Immature natural killer cell (primary cell): ENCODE data around the gene CYP3A5. TPM values are rescaled to one million over a fixed set of nuclear protein-coding genes. Genes with fewer than 3 reads are reported as not detected.
"Not testable (repeated sequence)": the region's sequence is repeated elsewhere in the genome, so short reads cannot be mapped to it uniquely, and the experiment has no call there.

ENCODE experiments used
- DNase-seq, 3 donors: peaks; one replicate each; pipeline ENCODE4 v3.0.0; 2022; ENCODE audit warnings: mixed read lengths in 1 of 3
- H3K27ac Mint-ChIP-seq, 6 donors: one replicate each; pipeline ENCODE4 v1.8.0; 2020; ENCODE audit warnings: mixed read lengths in 6 of 6, mild to moderate bottlenecking in 5 of 6, inconsistent platforms in 4 of 6, moderate library complexity in 3 of 6
- H3K27me3 Mint-ChIP-seq, 3 donors: one replicate each; pipeline ENCODE4 v1.8.0; 2020 to 2021; ENCODE audit warnings: low read depth in 3 of 3, mild to moderate bottlenecking in 3 of 3, mixed read lengths in 3 of 3, moderate library complexity in 3 of 3, inconsistent platforms in 1 of 3
- H3K36me3 Mint-ChIP-seq, 3 donors: one replicate each; pipeline ENCODE4 v1.8.0; 2020; ENCODE audit warnings: mixed read lengths in 3 of 3, inconsistent platforms in 2 of 3, mild to moderate bottlenecking in 2 of 3
- H3K4me1 Mint-ChIP-seq, 2 donors: one replicate each; pipeline ENCODE4 v1.8.0; 2020; ENCODE audit warnings: inconsistent platforms in 2 of 2, mild to moderate bottlenecking in 2 of 2, mixed read lengths in 2 of 2, moderate library complexity in 1 of 2
- H3K4me3 Mint-ChIP-seq, 5 donors: one replicate each; pipeline ENCODE4 v1.8.0; 2020; ENCODE audit warnings: mild to moderate bottlenecking in 5 of 5, mixed read lengths in 5 of 5, inconsistent platforms in 3 of 5, moderate library complexity in 3 of 5
- H3K9me3 Mint-ChIP-seq, 6 donors: one replicate each; pipeline ENCODE4 v1.8.0; 2020; ENCODE audit warnings: mild to moderate bottlenecking in 6 of 6, mixed read lengths in 6 of 6, inconsistent platforms in 4 of 6, moderate library complexity in 3 of 6
- polyA plus RNA-seq, 3 donors: library from polyadenylated mRNA; unstranded; fragments of 300-500 nt; fragmentation: Illumina TruSeq; gene quantifications; one replicate each; pipeline ENCODE4 v1.2.3, GENCODE V29; 2021

CYP3A5 gene
- polyA plus RNA-seq, 3 donors from 2014 or later, result 0.35 TPM; not detected in 2

DNA sequence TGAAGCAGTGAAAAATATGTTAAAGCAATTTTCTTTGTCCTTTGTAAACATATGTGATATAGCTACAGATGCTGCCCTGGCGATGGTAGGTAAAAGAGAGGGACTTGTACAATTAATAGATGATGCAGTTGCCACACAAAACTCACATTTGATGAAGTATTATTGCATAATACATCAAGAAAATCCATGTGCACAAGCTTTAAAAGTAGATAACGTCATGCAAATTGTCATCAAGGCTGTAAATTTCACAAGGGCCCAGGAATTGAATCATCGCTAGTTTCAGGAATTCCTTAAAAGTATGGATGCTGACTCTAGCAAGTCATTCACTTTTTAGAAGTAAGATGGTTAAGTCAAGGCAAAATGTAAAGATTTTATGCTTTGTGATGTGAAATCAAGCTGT, 10.0 kb downstream of the CYP3A5 start:
- Mint-ChIP-seq H3K27me3 (no peaks in the 10 kb centered on the region), H3K36me3 (peaks cover 7 to 16% (median 11%) of the 10 kb centered on the region in 3 donors), H3K27ac (no peak overlapping the region), H3K9me3 (no peaks in the 10 kb centered on the region), H3K4me1 (no peaks in the 10 kb centered on the region), H3K4me3 (no peak overlapping the region)
- no peak for DNase-seq

DNA sequence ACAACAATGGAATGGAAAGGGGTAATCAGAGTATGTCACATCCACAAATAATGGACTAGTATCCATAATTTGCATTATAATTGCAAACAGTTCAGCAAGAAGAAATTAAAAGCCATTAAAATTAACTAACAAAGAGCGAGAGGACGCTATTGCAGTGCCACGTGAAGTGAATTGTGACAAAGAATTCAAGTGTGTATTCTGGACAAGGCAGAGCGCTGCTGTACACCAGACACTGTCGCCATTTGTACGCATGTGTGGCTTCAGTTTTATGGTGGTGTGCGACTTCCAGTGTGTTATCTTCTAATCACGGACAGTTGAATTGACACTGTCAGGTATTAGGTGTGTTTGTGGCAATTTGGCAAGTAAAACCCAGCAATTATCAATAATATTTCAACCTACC, 11.3 kb downstream of the CYP3A5 start:
- no peak for DNase-seq
- Mint-ChIP-seq H3K4me1 (no peaks in the 10 kb centered on the region), H3K36me3 (peaks cover 11 to 27% (median 18%) of the 10 kb centered on the region in 3 donors), H3K27me3 (no peaks in the 10 kb centered on the region), H3K27ac (no peak overlapping the region), H3K9me3 (no peaks in the 10 kb centered on the region), H3K4me3 (no peak overlapping the region)

DNA sequence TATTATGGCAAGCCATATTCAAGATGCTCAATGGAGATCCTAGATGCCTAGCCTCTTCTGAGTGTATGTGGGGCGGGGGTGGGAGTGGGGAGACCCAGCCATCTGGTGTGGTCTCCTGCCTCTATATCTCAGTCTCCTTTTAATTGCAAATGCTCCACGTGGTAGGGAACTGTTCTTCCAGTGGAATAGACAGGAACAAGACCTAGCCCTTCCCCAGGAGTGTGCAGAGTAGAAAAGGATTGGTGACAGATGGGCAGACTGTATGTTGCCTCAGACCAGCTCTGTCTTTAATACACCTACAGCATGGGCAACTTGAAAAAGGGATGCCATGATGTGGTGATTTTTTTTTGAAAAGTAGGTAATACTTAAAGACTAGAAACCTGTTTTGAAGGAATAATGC, 12.6 kb downstream of the CYP3A5 start:
- H3K4me1 Mint-ChIP-seq, result no peaks in the 10 kb centered on the region
- H3K9me3 Mint-ChIP-seq, result no peaks in the 10 kb centered on the region
- no peak overlapping the region for H3K4me3 Mint-ChIP-seq
- DNase-seq, result no peak
- H3K27ac Mint-ChIP-seq, result no peak overlapping the region
- no peaks in the 10 kb centered on the region for H3K27me3 Mint-ChIP-seq
- H3K36me3 Mint-ChIP-seq, result peaks cover 11 to 36% (median 22%) of the 10 kb centered on the region in 3 donors

DNA sequence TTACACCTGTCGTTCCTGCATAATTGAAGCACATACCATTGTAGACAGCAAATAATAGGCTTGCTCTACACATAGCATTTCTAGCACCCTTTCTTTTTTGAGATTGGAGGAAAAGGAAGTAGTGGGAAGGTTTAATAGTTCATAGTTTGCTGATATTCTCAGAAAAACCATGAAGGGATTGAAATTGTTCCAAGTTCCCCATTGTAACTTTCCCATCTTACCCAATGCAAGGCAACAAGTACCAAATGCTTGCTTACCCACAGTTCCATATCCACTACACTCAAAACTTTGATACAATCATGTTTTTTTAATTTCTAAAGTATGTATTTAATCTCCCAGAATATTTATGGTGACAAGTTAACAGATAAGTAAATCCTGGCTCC, 13.8 kb downstream of the CYP3A5 start:
- H3K27me3 Mint-ChIP-seq, result no peaks in the 10 kb centered on the region

DNA sequence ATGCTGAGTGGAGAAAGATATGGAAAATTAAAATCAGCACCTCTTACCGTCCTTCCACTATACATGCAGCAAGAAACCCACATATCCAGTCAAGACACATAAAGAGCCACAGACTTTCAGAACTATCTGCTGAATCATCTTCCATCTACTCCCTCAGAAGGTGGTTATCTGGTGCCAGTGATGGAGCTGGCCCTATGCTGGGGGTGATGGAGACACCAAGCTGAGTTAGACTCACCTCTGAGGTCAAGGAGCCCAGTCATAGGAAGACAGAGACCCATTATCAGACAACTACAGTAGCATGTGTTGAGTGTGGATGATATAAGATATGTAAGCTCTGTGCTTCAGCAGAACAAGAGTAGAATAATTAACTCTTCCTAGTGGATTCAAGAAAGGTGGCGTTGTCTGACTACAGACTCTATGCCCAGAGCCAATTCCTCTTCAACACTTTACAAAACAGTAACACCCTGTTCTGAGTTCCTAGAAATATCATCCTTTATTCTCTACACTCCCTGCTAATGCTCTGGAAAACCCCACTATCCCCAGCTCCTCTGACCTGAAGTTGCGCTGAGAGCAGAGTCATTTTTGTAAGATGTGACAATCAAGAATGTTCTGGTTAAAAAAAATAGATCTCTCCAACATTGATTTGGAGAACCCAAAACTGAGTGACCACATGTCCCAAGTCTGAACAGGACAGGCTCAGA, 14.3 kb downstream of the CYP3A5 start:
- Mint-ChIP-seq H3K9me3 (no peaks in the 10 kb centered on the region), H3K4me1 (no peaks in the 10 kb centered on the region), H3K4me3 (no peak overlapping the region), H3K27me3 (no peaks in the 10 kb centered on the region), H3K36me3 (peaks cover 8 to 41% (median 29%) of the 10 kb centered on the region in 3 donors), H3K27ac (no peak overlapping the region)
- DNase-seq, result no peak

More for the DNA sequence above, 13.8 kb downstream of the CYP3A5 start:
- H3K4me1 Mint-ChIP-seq, result no peaks in the 10 kb centered on the region
- H3K9me3 Mint-ChIP-seq, result no peaks in the 10 kb centered on the region
- no peak overlapping the region for H3K27ac Mint-ChIP-seq
- no peak for DNase-seq
- H3K36me3 Mint-ChIP-seq, result peaks cover 11 to 39% (median 24%) of the 10 kb centered on the region in 3 donors
- H3K4me3 Mint-ChIP-seq, result no peak overlapping the region

DNA sequence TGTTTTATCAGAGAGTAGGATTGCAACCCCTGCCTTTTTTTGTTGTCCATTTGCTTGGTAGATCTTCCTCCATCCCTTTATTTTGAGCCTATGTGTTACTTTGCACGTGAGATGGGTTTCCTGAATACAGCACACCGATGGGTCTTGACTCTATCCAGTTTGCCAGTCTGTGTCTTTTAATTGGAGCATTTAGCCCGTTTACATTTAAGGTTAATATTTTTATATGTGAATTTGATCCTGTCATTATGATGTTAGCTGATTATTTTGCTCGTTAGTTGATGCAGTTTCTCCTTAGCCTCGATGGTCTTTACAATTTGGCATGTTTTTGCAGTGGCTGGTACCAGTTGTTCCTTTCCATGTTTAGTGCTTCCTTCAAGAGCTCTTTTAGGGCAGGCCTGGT, 21.9 kb downstream of the CYP3A5 start:
- not testable (repeated sequence) for DNase-seq

DNA sequence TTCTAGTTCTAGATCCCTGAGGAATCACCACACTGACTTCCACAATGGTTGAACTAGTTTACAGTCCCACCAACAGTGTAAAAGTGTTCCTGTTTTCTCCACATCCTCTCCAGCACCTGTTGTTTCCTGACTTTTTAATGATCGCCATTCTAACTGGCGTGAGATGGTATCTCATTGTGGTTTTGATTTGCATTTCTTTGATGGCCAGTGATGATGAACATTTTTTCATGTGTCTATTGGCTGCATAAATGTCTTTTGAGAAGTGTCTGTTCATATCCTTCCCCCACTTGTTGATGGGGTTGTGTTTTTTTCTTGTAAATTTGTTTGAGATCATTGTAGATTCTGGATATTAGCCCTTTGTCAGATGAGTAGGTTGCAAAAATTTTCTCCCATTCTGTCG, 25.2 kb downstream of the CYP3A5 start:
- not testable (repeated sequence) for H3K9me3 Mint-ChIP-seq, H3K4me1 Mint-ChIP-seq, H3K27me3 Mint-ChIP-seq, H3K4me3 Mint-ChIP-seq, DNase-seq, H3K27ac Mint-ChIP-seq
- H3K36me3 Mint-ChIP-seq, result peaks cover 0 to 17% (median 6%) of the 10 kb centered on the region in 3 donors

More for the DNA sequence above, 21.9 kb downstream of the CYP3A5 start:
- not testable (repeated sequence) for H3K27me3 Mint-ChIP-seq, H3K27ac Mint-ChIP-seq, H3K4me1 Mint-ChIP-seq, H3K4me3 Mint-ChIP-seq, H3K9me3 Mint-ChIP-seq
- peaks cover 4 to 25% (median 19%) of the 10 kb centered on the region in 3 donors for H3K36me3 Mint-ChIP-seq

DNA sequence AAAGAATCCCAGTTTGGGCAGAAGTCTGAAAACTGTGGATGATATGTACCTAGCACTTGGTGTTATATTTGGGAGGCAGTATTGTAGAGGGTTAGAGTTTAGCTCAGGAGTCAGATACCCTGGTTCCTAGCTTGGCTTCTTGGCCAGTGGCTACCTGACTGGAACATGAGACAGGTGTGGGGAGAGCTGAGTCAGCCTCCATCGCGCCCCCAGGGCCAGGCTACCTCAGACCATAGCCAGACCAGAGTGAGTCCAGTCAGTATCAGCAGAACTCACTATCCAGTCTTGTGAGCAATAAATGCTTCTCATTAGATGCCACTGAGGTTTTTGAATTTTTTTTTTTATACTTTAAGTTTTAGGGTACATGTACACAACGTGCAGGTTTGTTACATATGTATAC, 26.0 kb downstream of the CYP3A5 start:
- DNase-seq, result no peak
- H3K9me3 Mint-ChIP-seq, result no peaks in the 10 kb centered on the region
- no peak overlapping the region for H3K4me3 Mint-ChIP-seq
- H3K4me1 Mint-ChIP-seq, result no peaks in the 10 kb centered on the region
- no peak overlapping the region for H3K27ac Mint-ChIP-seq
- H3K36me3 Mint-ChIP-seq, result peaks cover 0 to 14% (median 6%) of the 10 kb centered on the region in 3 donors
- no peaks in the 10 kb centered on the region for H3K27me3 Mint-ChIP-seq

DNA sequence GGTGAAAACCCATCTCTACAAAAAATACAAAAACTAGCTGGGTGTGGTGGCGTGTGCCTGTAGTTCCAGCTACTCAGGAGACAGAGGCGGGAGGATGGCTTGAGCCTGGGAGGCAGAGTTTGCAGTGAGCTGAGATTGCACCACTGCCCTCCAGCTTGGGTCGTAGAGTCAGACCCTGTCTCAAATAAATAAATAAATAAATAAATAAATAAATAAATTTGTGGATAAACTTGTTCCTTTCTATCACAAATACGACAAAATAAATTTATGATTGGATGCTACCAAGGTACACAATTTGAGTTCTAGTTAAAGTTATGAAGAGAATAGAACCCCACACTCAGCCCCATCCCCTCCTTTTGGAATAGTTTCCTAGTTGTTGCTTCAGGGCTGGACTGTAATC, 26.5 kb downstream of the CYP3A5 start:
- H3K27me3 Mint-ChIP-seq, H3K4me1 Mint-ChIP-seq, H3K4me3 Mint-ChIP-seq, H3K27ac Mint-ChIP-seq, H3K9me3 Mint-ChIP-seq, DNase-seq: not testable (repeated sequence)
- peaks cover 0 to 11% (median 7%) of the 10 kb centered on the region in 3 donors for H3K36me3 Mint-ChIP-seq

DNA sequence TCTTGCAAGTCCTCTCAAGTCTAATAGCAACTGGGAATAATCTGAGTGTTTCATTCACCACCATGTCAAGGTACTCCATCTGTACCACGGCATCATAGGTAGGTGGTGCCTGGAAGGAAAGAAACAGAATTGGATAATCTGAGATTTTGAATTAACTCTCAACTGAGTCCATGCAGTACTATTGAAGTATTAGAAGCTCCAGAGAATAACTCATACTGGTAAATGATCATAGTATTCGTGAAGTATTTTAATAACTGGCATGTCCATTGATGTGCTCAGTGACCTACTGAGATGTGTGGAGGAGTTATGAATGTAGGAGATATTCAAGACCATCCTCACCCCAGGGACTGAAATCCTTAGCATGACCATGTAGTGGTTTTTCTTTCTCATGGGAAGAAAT, 27.1 kb downstream of the CYP3A5 start:
- H3K9me3 Mint-ChIP-seq, result no peaks in the 10 kb centered on the region
- H3K27ac Mint-ChIP-seq, result no peak overlapping the region
- H3K27me3 Mint-ChIP-seq, result no peaks in the 10 kb centered on the region
- no peaks in the 10 kb centered on the region for H3K4me1 Mint-ChIP-seq
- H3K36me3 Mint-ChIP-seq, result peaks cover 0 to 14% (median 12%) of the 10 kb centered on the region in 3 donors
- H3K4me3 Mint-ChIP-seq, result no peak overlapping the region
- no peak for DNase-seq

DNA sequence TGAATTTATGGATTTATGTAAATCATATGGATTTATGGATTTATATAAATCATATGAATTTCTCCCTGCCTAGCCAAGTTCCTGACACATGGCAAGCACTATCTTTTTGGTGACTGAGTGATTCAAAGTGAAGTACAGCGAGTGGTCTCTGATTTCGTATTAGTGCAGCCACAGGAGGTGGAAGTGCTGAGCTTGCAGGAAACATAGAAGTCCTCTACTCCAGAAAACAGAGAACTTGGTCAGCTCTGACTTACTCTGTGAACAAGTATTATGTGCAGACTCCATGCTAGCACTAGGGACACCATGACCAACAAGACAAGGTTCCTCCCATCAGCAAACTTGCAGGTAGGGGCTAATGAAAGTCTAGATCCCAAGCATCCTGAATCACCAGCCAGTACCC, 28.5 kb downstream of the CYP3A5 start:
- H3K4me3 Mint-ChIP-seq, result no peak overlapping the region
- no peaks in the 10 kb centered on the region for H3K9me3 Mint-ChIP-seq
- H3K27me3 Mint-ChIP-seq, result peaks cover 0 to 2% (median 0%) of the 10 kb centered on the region in 3 donors
- no peak overlapping the region for H3K27ac Mint-ChIP-seq
- DNase-seq, result no peak
- peaks cover 0 to 17% (median 10%) of the 10 kb centered on the region in 3 donors for H3K36me3 Mint-ChIP-seq
- H3K4me1 Mint-ChIP-seq, result no peaks in the 10 kb centered on the region

DNA sequence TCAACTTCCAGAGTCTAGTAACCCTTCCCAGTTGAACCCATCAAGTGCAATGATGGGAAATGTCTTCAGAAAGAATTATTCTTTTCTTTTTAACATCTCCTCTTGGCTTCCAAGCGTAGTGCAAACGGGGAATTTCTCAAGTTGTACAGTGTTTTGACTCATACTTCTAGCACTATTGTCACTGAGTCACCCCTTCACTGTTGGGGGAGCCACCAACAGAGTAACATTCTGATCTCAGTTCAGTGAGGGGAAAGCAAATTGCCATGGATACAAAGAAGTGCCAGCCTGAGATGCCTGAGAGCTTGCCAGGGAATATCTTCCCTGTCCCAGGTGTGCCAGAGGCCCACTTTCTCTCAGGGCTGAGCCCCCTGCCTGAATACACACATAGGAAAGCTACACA, 31.0 kb downstream of the CYP3A5 start:
- DNase-seq, result no peak
- no peaks in the 10 kb centered on the region for H3K9me3 Mint-ChIP-seq

DNA sequence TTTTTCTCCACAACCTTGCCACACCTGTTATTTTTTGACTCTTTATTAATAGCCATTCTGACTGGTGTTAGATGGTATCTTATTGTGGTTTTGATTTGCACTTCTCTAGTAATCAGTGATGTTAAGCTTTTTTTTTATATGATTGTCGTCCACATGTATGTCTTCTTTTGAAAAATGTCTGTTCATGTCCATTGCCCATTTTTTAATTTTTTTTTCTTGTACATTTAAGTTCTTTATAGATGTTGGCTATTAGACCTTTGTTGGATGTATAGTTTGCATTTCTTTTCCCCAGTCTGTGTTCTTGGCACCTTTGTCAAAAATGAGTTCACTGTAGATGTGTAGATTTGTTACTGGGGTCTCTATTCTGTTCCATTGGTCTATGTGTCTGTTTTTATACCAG, 34.2 kb downstream of the CYP3A5 start:
- H3K9me3 Mint-ChIP-seq, result no peaks in the 10 kb centered on the region
- H3K27me3 Mint-ChIP-seq, result peaks cover 0 to 2% (median 0%) of the 10 kb centered on the region in 3 donors
- no peaks in the 10 kb centered on the region for H3K4me1 Mint-ChIP-seq
- no peak for DNase-seq
- peak overlapping the region in 1 of 6 donors; percentile 16 for H3K27ac Mint-ChIP-seq
- H3K4me3 Mint-ChIP-seq, result no peak overlapping the region
- peaks cover 10 to 32% (median 24%) of the 10 kb centered on the region in 3 donors for H3K36me3 Mint-ChIP-seq

More for the DNA sequence above, 31.0 kb downstream of the CYP3A5 start:
- peaks cover 10 to 28% (median 27%) of the 10 kb centered on the region in 3 donors for H3K36me3 Mint-ChIP-seq
- no peak overlapping the region for H3K27ac Mint-ChIP-seq
- no peak overlapping the region for H3K4me3 Mint-ChIP-seq
- H3K27me3 Mint-ChIP-seq, result peaks cover 0 to 2% (median 0%) of the 10 kb centered on the region in 3 donors
- H3K4me1 Mint-ChIP-seq, result no peaks in the 10 kb centered on the region

DNA sequence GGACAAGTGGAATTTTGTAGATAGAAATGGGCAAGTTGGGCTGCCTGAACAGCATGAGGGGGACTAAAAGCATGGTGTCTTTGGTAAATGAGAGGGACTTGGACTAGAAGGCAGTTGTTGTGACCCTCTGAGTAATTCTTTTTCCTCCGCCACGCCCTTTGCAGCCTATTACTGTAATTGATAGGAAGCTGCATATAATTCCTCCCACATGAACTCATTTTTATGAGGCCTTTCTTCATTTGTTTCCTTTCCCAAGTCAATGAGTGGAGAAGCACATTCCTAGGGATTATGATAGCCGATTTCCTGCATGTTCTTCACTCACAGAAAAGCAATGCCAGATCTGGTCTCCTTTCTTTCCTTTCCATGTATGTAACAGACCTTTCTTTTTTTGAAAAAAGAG, 35.4 kb downstream of the CYP3A5 start:
- Mint-ChIP-seq H3K4me1 (no peaks in the 10 kb centered on the region), H3K27me3 (peaks cover 0 to 2% (median 0%) of the 10 kb centered on the region in 3 donors), H3K9me3 (no peaks in the 10 kb centered on the region), H3K27ac (no peak overlapping the region), H3K4me3 (no peak overlapping the region), H3K36me3 (peaks cover 10 to 32% (median 24%) of the 10 kb centered on the region in 3 donors)
- no peak for DNase-seq

DNA sequence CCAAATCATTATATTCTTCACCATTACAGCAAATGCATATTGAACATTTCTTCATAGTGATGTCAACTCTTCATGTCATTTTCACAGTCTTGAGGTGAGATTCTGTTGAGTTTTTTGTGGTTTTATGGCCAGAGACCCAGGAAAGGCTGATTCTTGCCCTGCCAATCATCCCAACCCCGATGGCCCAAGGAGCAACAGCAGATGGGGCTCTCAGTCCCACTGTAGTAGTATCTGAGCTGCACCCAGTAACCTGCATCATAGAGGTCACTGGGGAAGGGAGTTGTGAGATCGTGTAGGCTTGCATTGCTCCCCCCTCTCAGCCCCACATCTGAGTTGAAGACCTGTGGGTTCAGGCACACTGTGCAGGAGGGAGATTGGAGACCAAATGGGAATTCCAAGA, 36.3 kb downstream of the CYP3A5 start:
- DNase-seq, result no peak
- H3K27me3 Mint-ChIP-seq, result peaks cover 0 to 2% (median 0%) of the 10 kb centered on the region in 3 donors
- no peak overlapping the region for H3K4me3 Mint-ChIP-seq
- H3K27ac Mint-ChIP-seq, result peak overlapping the region in 1 of 6 donors; percentile 7
- no peaks in the 10 kb centered on the region for H3K9me3 Mint-ChIP-seq
- H3K36me3 Mint-ChIP-seq, result peaks cover 10 to 32% (median 24%) of the 10 kb centered on the region in 3 donors
- no peaks in the 10 kb centered on the region for H3K4me1 Mint-ChIP-seq
